ENCODE results near the gene MALAT1. TPM values are rescaled to one million over a fixed set of nuclear protein-coding genes. Genes with fewer than 3 reads are reported as not detected.
A peak's percentile ranks its signal among the peaks of the same experiment; 100 is the strongest.
"Not testable (repeated sequence)": the region's sequence is repeated elsewhere in the genome, so short reads cannot be mapped to it uniquely, and the experiment has no call there.

MALAT1 gene
- total RNA-seq, result over 10,000 TPM in 1 of 4 donors, 1,000 to 10,000 TPM in 3; 5,806 to 14,299 (median 7,416) TPM

GRCh38 chr11:65498977-65499712, at the start of gene MALAT1:
Gene MALAT1, plus strand, starts transcription at chr11:65499045.
- intact Hi-C loops (cut with DNase I; ENCODE audit: low total_unique reads), result loop anchor here (5.0 kb wide), 1 partner anchor 77 kb away; the partner anchor contains the start of gene NEAT1
- peak within 1 kb of the TSS; percentile 90 for H3K4me3 ChIP-seq (ENCODE audit: low read depth, poor library complexity, severe bottlenecking)
- 0% methylated on average over 24 of the region's 24 CpGs for WGBS, 2 donors

GRCh38 chr11:65451301-65451700, 47.5 kb upstream of the MALAT1 start:
- intact Hi-C loops (cut with DNase I; ENCODE audit: low total_unique reads); H3K4me3 ChIP-seq (ENCODE audit: low read depth, poor library complexity, severe bottlenecking): not testable (repeated sequence)
- no CpG with 5 or more reads among the region's 30 CpGs for WGBS, 2 donors
- DNase-seq (ENCODE audit: low spot score in 2 of 2), result peak in 1 of 2 donors; percentile 10

More at GRCh38 chr11:65498977-65499712, at the start of gene MALAT1:
- peak; percentile 94 to 99 for DNase-seq (ENCODE audit: low spot score in 2 of 2)
- TF ChIP-seq POLR2A (IDR thresholded peaks at IDR 0.05), result peak in 1 of 2 donors; percentile 100
- TF ChIP-seq CTCF (IDR thresholded peaks at IDR 0.05), result no peak

- H3K4me3 ChIP-seq (ENCODE audit: low read depth, poor library complexity, severe bottlenecking); intact Hi-C loops (cut with DNase I; ENCODE audit: low total_unique reads); DNase-seq (ENCODE audit: low spot score in 2 of 2): not testable (repeated sequence)
- 69 to 70% methylated on average over 1 of the region's 3 CpGs for WGBS, 2 donors
Measured at GRCh38 chr11:65452259-65452658, 46.6 kb upstream of the MALAT1 start.

- H3K4me3 ChIP-seq (ENCODE audit: low read depth, poor library complexity, severe bottlenecking), result no peak overlapping the region
- 25 to 28% methylated on average over 8 of the region's 8 CpGs for WGBS, 2 donors
- TF ChIP-seq CTCF (IDR thresholded peaks at IDR 0.05), result no peak
- intact Hi-C loops (cut with DNase I; ENCODE audit: low total_unique reads), result no loop called here
- DNase-seq (ENCODE audit: low spot score in 2 of 2), result peak in 1 of 2 donors; percentile 89
Measured at GRCh38 chr11:65452806-65453490, 45.9 kb upstream of the MALAT1 start.

- intact Hi-C loops (cut with DNase I; ENCODE audit: low total_unique reads), result no loop called here
- 42 to 47% methylated on average over 10 of the region's 10 CpGs for WGBS, 2 donors
- DNase-seq (ENCODE audit: low spot score in 2 of 2), result peak in 1 of 2 donors; percentile 86
- TF ChIP-seq CTCF (IDR thresholded peaks at IDR 0.05) (no peak), POLR2A (IDR thresholded peaks at IDR 0.05) (no peak)
- H3K4me3 ChIP-seq (ENCODE audit: low read depth, poor library complexity, severe bottlenecking), result no peak overlapping the region
Measured at GRCh38 chr11:65454311-65454695, 44.5 kb upstream of the MALAT1 start.

- WGBS, 2 donors, result 5 to 7% methylated on average over 20 to 34 of the region's 47 CpGs
- H3K4me3 ChIP-seq (ENCODE audit: low read depth, poor library complexity, severe bottlenecking), result peak overlapping the region; percentile 34
- peak; percentile 87 to 98 for DNase-seq (ENCODE audit: low spot score in 2 of 2)
- peak in 1 of 2 donors; percentile 72 for TF ChIP-seq POLR2A (IDR thresholded peaks at IDR 0.05)
- TF ChIP-seq CTCF (IDR thresholded peaks at IDR 0.05), result no peak
- intact Hi-C loops (cut with DNase I; ENCODE audit: low total_unique reads), result no loop called here
Measured at GRCh38 chr11:65454696-65455456, 44.0 kb upstream of the MALAT1 start.
